ENCODE data around the gene ZNF609. TPM values are rescaled to one million over a fixed set of nuclear protein-coding genes. Genes with fewer than 3 reads are reported as not detected.

ZNF609 gene
- total and polyA plus RNA-seq, 2 of the 13 experiments (the other 11 are each of a cell fraction or from before 2014, with no cell fraction given) = 8.9 to 9.9 TPM

DNA sequence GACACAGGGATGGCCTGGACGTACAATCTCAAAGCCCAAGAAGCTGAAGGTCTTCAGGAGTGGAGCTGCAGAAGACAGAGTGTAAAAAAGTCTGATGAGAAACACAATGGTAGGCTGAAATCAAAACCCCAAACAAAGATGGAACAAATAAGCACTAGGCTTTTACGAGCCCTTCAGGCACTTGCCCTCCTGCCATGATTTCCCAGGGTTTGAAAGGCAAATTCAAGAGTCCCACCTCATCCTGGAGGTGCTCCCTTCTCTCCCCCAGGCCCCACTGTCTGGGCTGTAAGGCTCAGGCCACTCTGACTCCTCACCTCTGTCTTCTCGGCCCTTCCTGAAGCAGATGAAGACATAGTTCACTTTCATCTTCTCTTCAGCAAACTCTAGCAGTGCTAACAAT lies 228.4 kb downstream of the ZNF609 start:
- H3K9ac ChIP-seq (ENCODE audit: insufficient read depth, low read depth, low read length) = no peak overlapping the region
- intact Hi-C loops (cut with micrococcal nuclease; ENCODE audit: unreplicated experiment) (loop anchor here (5.0 kb wide), 1 partner anchor 124 kb away; no protein-coding TSS in a partner anchor), in situ Hi-C loops (cut with HindIII; ENCODE audit: extremely low pct_ligation_motif_present, low pct_unique_long_range_greater_than_20kb) (loop anchor here (5.0 to 25.0 kb wide), 2 partner anchors 39 to 476 kb away; no protein-coding TSS in a partner anchor)

More for the DNA sequence above, 228.4 kb downstream of the ZNF609 start:
- no peaks in the 10 kb centered on the region for H4K20me1 ChIP-seq (ENCODE audit: insufficient read depth, low read length)
- no peak for FAIRE-seq
- H3K4me3 ChIP-seq (replicated peaks in 1 of 3; ENCODE audit: insufficient read depth in 1 of 3, low read depth in 2 of 3, low read length in 3 of 3) = no peak overlapping the region
- no peak overlapping the region for H2AFZ ChIP-seq (ENCODE audit: low read length)
- H3K4me1 ChIP-seq (ENCODE audit: insufficient read depth, low read length) = peaks cover 12% of the 10 kb centered on the region
- no TSS peak for BruUV-seq (replicated peaks)
- CTCF ChIA-PET (ENCODE audit: low intra/inter-chr PET ratio, low total read pairs) = no interaction called here
- 93% methylated on average over 3 of the region's 3 CpGs for WGBS (ENCODE audit: low lambda C conversion rate)
- POLR2A ChIA-PET = no interaction called here
- peaks cover 8 to 56% of the 10 kb centered on the region in 2 experiments for H3K36me3 ChIP-seq (replicated peaks in 1 of 2; ENCODE audit: control insufficient read depth in 1 of 2, insufficient read depth in 2 of 2, low read length in 2 of 2)
- no peaks in the 10 kb centered on the region for H3K9me3 ChIP-seq (ENCODE audit: low read length)
- H3K79me2 ChIP-seq (ENCODE audit: insufficient read depth, low read length) = peaks cover 3% of the 10 kb centered on the region
- no peak overlapping the region for H3K4me2 ChIP-seq (ENCODE audit: low read depth, low read length)
- ATAC-seq = no peak
- TF ChIP-seq POLR2G (IDR thresholded peaks at IDR 0.05; ENCODE audit: low read depth, low read length) (no peak), ZNF629 (CRISPR knock-in tag; conservative IDR thresholded peaks at IDR 0.05) (no peak), ZNF564 (CRISPR knock-in tag; IDR thresholded peaks at IDR 0.05) (no peak), SP4 (CRISPR knock-in tag; IDR thresholded peaks at IDR 0.05) (no peak), AHR (CRISPR knock-in tag; IDR thresholded peaks at IDR 0.05) (no peak), KDM2A (CRISPR knock-in tag; IDR thresholded peaks at IDR 0.05; ENCODE audit: borderline replicate concordance, low read depth) (no peak), EED (CRISPR knock-in tag; IDR thresholded peaks at IDR 0.05) (no peak), RELA (CRISPR knock-in tag; IDR thresholded peaks at IDR 0.05) (no peak), ZSCAN31 (CRISPR knock-in tag; IDR thresholded peaks at IDR 0.05; ENCODE audit: low read depth) (no peak), FOXA3 (CRISPR knock-in tag; IDR thresholded peaks at IDR 0.05) (no peak), NCOR1 (IDR thresholded peaks at IDR 0.05; ENCODE audit: borderline replicate concordance, low read length) (no peak)
- TF ChIP-seq, protein P1, sequence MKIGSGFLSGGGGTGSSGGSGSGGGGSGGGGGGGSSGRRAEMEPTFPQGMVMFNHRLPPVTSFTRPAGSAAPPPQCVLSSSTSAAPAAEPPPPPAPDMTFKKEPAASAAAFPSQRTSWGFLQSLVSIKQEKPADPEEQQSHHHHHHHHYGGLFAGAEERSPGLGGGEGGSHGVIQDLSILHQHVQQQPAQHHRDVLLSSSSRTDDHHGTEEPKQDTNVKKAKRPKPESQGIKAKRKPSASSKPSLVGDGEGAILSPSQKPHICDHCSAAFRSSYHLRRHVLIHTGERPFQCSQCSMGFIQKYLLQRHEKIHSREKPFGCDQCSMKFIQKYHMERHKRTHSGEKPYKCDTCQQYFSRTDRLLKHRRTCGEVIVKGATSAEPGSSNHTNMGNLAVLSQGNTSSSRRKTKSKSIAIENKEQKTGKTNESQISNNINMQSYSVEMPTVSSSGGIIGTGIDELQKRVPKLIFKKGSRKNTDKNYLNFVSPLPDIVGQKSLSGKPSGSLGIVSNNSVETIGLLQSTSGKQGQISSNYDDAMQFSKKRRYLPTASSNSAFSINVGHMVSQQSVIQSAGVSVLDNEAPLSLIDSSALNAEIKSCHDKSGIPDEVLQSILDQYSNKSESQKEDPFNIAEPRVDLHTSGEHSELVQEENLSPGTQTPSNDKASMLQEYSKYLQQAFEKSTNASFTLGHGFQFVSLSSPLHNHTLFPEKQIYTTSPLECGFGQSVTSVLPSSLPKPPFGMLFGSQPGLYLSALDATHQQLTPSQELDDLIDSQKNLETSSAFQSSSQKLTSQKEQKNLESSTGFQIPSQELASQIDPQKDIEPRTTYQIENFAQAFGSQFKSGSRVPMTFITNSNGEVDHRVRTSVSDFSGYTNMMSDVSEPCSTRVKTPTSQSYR (CRISPR knock-in tag; IDR thresholded peaks at IDR 0.05; ENCODE audit: borderline replicate concordance) = no peak
- TF ChIP-seq, protein P2, sequence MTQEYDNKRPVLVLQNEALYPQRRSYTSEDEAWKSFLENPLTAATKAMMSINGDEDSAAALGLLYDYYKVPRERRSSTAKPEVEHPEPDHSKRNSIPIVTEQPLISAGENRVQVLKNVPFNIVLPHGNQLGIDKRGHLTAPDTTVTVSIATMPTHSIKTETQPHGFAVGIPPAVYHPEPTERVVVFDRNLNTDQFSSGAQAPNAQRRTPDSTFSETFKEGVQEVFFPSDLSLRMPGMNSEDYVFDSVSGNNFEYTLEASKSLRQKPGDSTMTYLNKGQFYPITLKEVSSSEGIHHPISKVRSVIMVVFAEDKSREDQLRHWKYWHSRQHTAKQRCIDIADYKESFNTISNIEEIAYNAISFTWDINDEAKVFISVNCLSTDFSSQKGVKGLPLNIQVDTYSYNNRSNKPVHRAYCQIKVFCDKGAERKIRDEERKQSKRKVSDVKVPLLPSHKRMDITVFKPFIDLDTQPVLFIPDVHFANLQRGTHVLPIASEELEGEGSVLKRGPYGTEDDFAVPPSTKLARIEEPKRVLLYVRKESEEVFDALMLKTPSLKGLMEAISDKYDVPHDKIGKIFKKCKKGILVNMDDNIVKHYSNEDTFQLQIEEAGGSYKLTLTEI (CRISPR knock-in tag; conservative IDR thresholded peaks at IDR 0.05) = no peak
- no peak overlapping the region for H3K27ac ChIP-seq (ENCODE audit: extremely low read length, insufficient read depth, low read length)
- no peaks in the 10 kb centered on the region for H3K27me3 ChIP-seq (ENCODE audit: control insufficient read depth in 1 of 2, insufficient read depth in 2 of 2, low read length in 2 of 2)
- no peak for DNase-seq (ENCODE audit: low spot score)
